Measurements from ENCODE around the gene C17orf100.
A peak's percentile ranks its signal among the peaks of the same experiment; 100 is the strongest.

The C17orf100 gene

GRCh38 chr17:6695051-6695450 is 43.5 kb downstream of the C17orf100 start:
- DNase-seq: no peak

DNA sequence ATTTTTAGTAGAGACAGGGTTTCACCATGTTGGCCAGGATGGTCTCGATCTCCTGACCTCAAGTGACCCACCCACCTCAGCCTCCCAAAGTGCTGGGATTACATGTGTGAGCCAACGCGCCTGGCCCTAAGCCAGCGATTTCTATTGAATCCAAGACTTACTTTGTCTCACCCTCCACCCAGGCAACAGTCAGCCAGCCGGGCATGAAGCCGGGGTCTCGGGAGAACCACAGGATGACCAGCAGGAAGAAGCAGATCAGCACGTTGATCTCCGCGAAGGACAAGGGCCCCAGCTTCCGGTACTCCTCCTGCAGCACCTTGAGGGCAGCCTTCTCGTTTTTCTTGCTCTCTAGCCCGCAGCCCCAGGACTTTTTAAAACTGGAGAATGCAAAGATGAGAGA is 44.0 kb downstream of the C17orf100 start:
- no peak for DNase-seq

GRCh38 chr17:6696906-6697305 is 45.3 kb downstream of the C17orf100 start:
- DNase-seq: no peak

- no peak for DNase-seq
These were observed 46.4 kb downstream of the C17orf100 start for GRCh38 chr17:6698004-6698403.

DNA sequence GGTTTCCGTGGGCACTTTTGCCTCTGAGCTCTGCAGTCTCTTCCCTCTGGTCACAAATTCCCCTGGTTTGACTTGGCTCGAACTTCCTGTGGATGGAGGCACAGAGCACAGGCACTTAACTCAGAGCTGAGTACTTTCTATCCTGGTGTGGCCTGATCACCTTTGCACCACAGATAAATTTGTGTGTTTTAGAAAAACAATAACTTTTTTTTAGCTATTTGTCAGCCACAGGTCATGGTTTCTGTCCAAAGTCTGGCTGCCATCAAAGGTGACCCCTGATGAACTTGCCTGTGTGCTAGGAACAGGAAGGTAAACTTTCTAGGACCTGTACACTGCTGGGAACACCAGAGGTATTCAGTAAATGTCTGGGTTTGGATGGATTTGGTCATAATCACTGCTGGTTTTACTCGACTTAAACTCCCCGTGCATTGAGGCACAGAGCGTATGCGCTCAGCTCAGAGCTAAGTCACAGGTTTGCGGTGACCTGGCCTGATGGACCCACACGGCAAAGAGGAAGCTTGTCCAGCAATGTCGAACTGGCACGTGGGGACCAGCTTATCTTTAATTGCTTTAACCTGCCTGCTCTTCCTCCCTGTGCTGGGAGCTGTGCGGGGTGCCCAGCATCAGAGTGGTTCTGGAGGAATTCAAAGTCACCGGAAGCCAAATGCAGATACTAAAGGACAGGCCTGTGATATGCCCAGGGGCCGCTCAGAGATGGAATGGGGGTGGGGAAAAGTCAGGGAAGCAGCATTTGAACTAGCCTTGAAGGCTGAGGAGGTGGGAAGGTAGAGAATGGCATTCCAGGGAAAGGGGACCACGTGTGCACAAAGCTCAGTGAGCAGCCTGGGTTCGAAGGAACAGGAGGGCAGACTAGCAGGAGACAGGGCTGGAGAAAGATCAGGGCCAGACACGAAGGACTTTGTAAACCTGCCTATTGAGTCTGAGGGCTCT is 48.7 kb downstream of the C17orf100 start:
- no peak for DNase-seq

GRCh38 chr17:6700948-6701307 is 49.4 kb downstream of the C17orf100 start:
- DNase-seq: no peak

- peak; percentile 25 for DNase-seq
These were observed 50.2 kb downstream of the C17orf100 start for GRCh38 chr17:6701719-6702118.

- no peak for DNase-seq
These were observed 51.1 kb downstream of the C17orf100 start for GRCh38 chr17:6702567-6703215.
